ENCODE data around the gene FBXO36.

FBXO36 gene

DNA sequence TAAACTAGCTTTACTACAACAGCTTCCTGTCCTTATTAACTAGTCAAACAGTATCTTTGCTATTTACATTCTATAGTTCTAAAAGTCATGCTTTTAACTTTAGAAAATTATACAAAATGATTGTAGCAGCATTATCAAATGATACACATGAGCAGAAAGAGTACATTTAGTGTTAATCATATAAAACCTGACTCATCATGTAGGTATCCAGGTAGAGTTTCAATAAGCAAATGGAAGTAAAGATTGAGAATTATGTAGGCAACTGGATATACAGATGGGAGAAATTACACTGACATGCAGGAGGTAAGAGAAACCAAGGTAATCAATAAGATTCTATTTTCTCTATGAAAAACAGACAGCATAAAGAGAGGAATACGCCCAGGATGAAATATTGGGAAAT, 34.3 kb upstream of the FBXO36 start:
- H3K4me1 ChIP-seq (ENCODE audit: insufficient read depth, low read length) = no peaks in the 10 kb centered on the region
- peaks cover 96% of the 10 kb centered on the region for H3K79me2 ChIP-seq (ENCODE audit: insufficient read depth, low read length)
- no peak for DNase-seq
- no peaks in the 10 kb centered on the region for H3K9me3 ChIP-seq (ENCODE audit: insufficient read depth, low read length, severe bottlenecking)
- no peak overlapping the region for H3K9ac ChIP-seq (ENCODE audit: low read depth, low read length)
- peaks cover 17% of the 10 kb centered on the region for H3K36me3 ChIP-seq (ENCODE audit: insufficient read depth, low read length)
- TF ChIP-seq EZH2 (IDR thresholded peaks at IDR 0.05; ENCODE audit: borderline replicate concordance, low read depth, low read length, severe bottlenecking) (no peak), CTCF (IDR thresholded peaks at IDR 0.05; ENCODE audit: borderline replicate concordance, extremely low read depth, low read length, poor library complexity, severe bottlenecking) (no peak)
- no peak overlapping the region for H3K27ac ChIP-seq (ENCODE audit: low read length)
- no peak overlapping the region for H3K4me2 ChIP-seq (ENCODE audit: insufficient read depth, low read length)
- H3K27me3 ChIP-seq (ENCODE audit: insufficient read depth, low read length, poor library complexity) = no peaks in the 10 kb centered on the region
- no peak for ATAC-seq (ENCODE audit: insufficient read depth, low read depth)
- peaks cover 56% of the 10 kb centered on the region for H4K20me1 ChIP-seq (ENCODE audit: insufficient read depth, low read length)
- H2AFZ ChIP-seq (ENCODE audit: low read depth, low read length) = no peak overlapping the region
- H3K4me3 ChIP-seq (ENCODE audit: low read depth in 1 of 2, low read length in 2 of 2) = no peak overlapping the region

GRCh38 chr2:229889023-229889422, 33.3 kb upstream of the FBXO36 start:
- Histone ChIP-seq H3K4me1 (ENCODE audit: insufficient read depth, low read length) (no peaks in the 10 kb centered on the region), H3K4me3 (ENCODE audit: low read depth in 1 of 2, low read length in 2 of 2) (no peak overlapping the region), H3K9ac (ENCODE audit: low read depth, low read length) (no peak overlapping the region), H3K4me2 (ENCODE audit: insufficient read depth, low read length) (no peak overlapping the region), H2AFZ (ENCODE audit: low read depth, low read length) (no peak overlapping the region), H3K9me3 (ENCODE audit: insufficient read depth, low read length, severe bottlenecking) (no peaks in the 10 kb centered on the region), H3K36me3 (ENCODE audit: insufficient read depth, low read length) (peaks cover 17% of the 10 kb centered on the region), H3K27ac (ENCODE audit: low read length) (no peak overlapping the region), H3K79me2 (ENCODE audit: insufficient read depth, low read length) (peaks cover 97% of the 10 kb centered on the region), H4K20me1 (ENCODE audit: insufficient read depth, low read length) (peaks cover 56% of the 10 kb centered on the region), H3K27me3 (ENCODE audit: insufficient read depth, low read length, poor library complexity) (no peaks in the 10 kb centered on the region)
- DNase-seq (no peak), ATAC-seq (ENCODE audit: insufficient read depth, low read depth) (no peak)
- TF ChIP-seq CTCF (IDR thresholded peaks at IDR 0.05; ENCODE audit: borderline replicate concordance, extremely low read depth, low read length, poor library complexity, severe bottlenecking) = no peak
- TF ChIP-seq EZH2 (IDR thresholded peaks at IDR 0.05; ENCODE audit: borderline replicate concordance, low read depth, low read length, severe bottlenecking) = no peak

- H3K9ac ChIP-seq (ENCODE audit: low read depth, low read length) = no peak overlapping the region
- no peak for TF ChIP-seq CTCF (IDR thresholded peaks at IDR 0.05; ENCODE audit: borderline replicate concordance, extremely low read depth, low read length, poor library complexity, severe bottlenecking)
- no peak overlapping the region for H2AFZ ChIP-seq (ENCODE audit: low read depth, low read length)
- H3K4me3 ChIP-seq (ENCODE audit: low read depth in 1 of 2, low read length in 2 of 2) = no peak overlapping the region
- H3K4me1 ChIP-seq (ENCODE audit: insufficient read depth, low read length) = no peaks in the 10 kb centered on the region
- DNase-seq = no peak
- no peaks in the 10 kb centered on the region for H3K9me3 ChIP-seq (ENCODE audit: insufficient read depth, low read length, severe bottlenecking)
- 0 out of 3 replicates have a peak, but pooled peaks have one; percentile 59 for ATAC-seq (ENCODE audit: insufficient read depth, low read depth)
- peaks cover 7% of the 10 kb centered on the region for H3K36me3 ChIP-seq (ENCODE audit: insufficient read depth, low read length)
- no peak overlapping the region for H3K4me2 ChIP-seq (ENCODE audit: insufficient read depth, low read length)
- peaks cover 35% of the 10 kb centered on the region; the same call in 1 of the 2 replicates for H4K20me1 ChIP-seq (ENCODE audit: insufficient read depth, low read length)
- H3K27ac ChIP-seq (ENCODE audit: low read length) = no peak overlapping the region
- peaks cover 100% of the 10 kb centered on the region for H3K79me2 ChIP-seq (ENCODE audit: insufficient read depth, low read length)
- no peaks in the 10 kb centered on the region for H3K27me3 ChIP-seq (ENCODE audit: insufficient read depth, low read length, poor library complexity)
Measured at GRCh38 chr2:229896857-229897256, 25.4 kb upstream of the FBXO36 start.

- no peak overlapping the region for H3K4me3 ChIP-seq (ENCODE audit: low read depth in 1 of 2, low read length in 2 of 2)
- DNase-seq (no peak), ATAC-seq (ENCODE audit: insufficient read depth, low read depth) (no peak)
- TF ChIP-seq EZH2 (IDR thresholded peaks at IDR 0.05; ENCODE audit: borderline replicate concordance, low read depth, low read length, severe bottlenecking) (no peak), CTCF (IDR thresholded peaks at IDR 0.05; ENCODE audit: borderline replicate concordance, extremely low read depth, low read length, poor library complexity, severe bottlenecking) (no peak)
- no peaks in the 10 kb centered on the region for H3K27me3 ChIP-seq (ENCODE audit: insufficient read depth, low read length, poor library complexity)
- H3K9me3 ChIP-seq (ENCODE audit: insufficient read depth, low read length, severe bottlenecking) = no peaks in the 10 kb centered on the region
- H3K9ac ChIP-seq (ENCODE audit: low read depth, low read length) = no peak overlapping the region
- H3K4me2 ChIP-seq (ENCODE audit: insufficient read depth, low read length) = no peak overlapping the region
- H3K79me2 ChIP-seq (ENCODE audit: insufficient read depth, low read length) = peaks cover 100% of the 10 kb centered on the region
- H3K36me3 ChIP-seq (ENCODE audit: insufficient read depth, low read length) = peaks cover 24% of the 10 kb centered on the region
- no peak overlapping the region for H3K27ac ChIP-seq (ENCODE audit: low read length)
- H3K4me1 ChIP-seq (ENCODE audit: insufficient read depth, low read length) = no peaks in the 10 kb centered on the region
- H4K20me1 ChIP-seq (ENCODE audit: insufficient read depth, low read length) = peaks cover 30% of the 10 kb centered on the region; the same call in 1 of the 2 replicates
- H2AFZ ChIP-seq (ENCODE audit: low read depth, low read length) = no peak overlapping the region
Measured at GRCh38 chr2:229899604-229900003, 22.7 kb upstream of the FBXO36 start.

Data from DND-41 (cell line).